Stimulated activated CD4-positive, alpha-beta T cell treated with anti-CD3 and anti-CD28 coated beads, TNF-alpha, amount 100 ng/mL, for 4 hours (primary cell): ENCODE data around the gene COPS4.
"Not testable (repeated sequence)": the region's sequence is repeated elsewhere in the genome, so short reads cannot be mapped to it uniquely, and the experiment has no call there.

ENCODE experiments used
- DNase-seq, 3 experiments: peaks; one replicate each; pipeline ENCODE4 v3.0.0-alpha.2; 2020; ENCODE audit warnings: low read depth in 3 of 3

Gene COPS4

GRCh38 chr4:83083925-83084475, 49.0 kb downstream of the COPS4 start:
- peak in 1 of 3 experiments; percentile 22 for DNase-seq

GRCh38 chr4:83084956-83085355, 50.0 kb downstream of the COPS4 start:
- DNase-seq, result not testable (repeated sequence)

- no peak for DNase-seq
Measured at GRCh38 chr4:83089410-83090157, 54.6 kb downstream of the COPS4 start.

DNA sequence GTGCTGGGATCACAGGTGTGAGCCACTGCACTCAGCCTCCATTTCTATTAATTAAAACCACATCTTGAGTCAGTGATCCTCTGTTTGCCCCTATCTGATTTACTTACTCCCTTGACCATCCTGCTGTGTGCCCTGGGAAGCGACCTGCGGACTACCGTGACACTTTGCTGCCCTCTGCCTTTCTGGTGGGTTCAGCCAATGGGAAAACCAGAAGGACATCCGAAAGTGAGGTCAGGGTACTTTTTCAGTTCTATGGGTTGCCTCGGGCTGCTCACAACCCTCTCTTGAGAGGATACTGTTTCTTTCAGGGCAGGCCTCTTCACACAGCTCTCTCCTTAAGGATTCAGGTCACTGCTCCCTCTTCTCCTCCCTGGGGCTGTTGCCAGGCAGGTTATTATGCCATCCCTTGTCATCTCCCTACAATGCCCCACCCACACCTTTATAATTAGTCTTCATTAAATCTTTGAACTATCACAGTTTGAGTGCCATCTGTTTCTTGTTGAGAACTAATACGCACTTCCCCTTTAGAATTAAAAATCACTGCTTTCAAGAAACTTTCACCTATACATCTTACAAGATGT, 58.2 kb downstream of the COPS4 start:
- DNase-seq, result no peak

DNA sequence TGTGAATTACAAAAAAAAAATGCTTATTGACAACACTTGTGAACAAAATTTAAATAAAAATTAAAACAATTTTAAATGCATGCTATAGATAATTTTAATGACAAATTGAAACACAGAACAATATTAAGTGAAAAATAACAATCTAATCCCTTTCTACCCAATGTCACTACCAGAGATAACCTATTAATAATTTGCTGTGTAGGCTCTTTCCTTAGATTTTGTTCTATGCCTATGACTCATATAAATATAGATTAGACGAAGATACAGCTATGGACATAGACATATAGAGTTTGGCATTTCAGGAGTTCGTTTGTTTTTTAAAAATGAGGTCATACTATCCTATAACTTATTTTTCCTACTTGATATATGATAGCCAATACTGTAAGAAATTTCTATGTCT, 61.4 kb downstream of the COPS4 start:
- no peak for DNase-seq

DNA sequence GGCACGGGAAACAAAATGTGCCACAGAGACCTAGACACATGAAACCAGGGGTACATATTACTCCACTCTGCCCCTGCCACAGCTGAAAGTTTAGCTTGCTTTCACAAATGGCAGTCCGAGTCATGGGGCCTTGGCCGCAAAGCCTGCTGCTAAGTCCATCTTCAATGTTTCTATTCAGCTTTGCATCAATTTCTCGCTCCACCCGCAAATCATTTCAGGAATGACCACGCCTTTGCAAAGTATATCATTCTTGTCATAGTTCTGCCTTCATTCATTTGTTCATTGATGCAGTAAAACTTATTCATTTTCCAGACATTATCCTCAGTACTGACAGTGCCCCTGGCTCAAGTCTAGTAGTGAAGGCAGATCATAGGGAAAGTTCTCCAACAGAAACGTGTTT, 70.0 kb downstream of the COPS4 start:
- no peak for DNase-seq

DNA sequence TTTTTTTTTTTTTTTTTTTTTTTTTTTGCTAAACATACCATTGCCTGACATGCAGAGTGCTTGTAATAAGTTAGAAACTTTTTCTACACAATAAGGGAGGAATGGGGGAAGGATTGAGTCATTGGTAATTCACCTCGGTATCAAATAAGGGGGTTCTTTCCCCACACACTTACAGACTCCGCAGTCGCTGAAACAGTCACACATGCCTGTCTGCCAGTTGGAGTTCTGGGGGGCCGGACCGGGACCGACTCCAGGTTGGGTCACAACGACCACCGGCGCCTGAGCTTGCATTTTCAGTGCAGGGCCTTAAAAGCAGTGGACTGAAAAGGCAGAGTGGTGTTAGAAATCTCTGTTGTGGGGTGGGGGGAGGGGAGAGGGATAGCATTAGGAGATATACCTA, 72.6 kb downstream of the COPS4 start:
- DNase-seq, result no peak

- no peak for DNase-seq
Measured at GRCh38 chr4:83108101-83108861, 73.3 kb downstream of the COPS4 start.

GRCh38 chr4:83109480-83110222, 74.7 kb downstream of the COPS4 start:
- peak in 1 of 3 experiments; percentile 42 for DNase-seq

DNA sequence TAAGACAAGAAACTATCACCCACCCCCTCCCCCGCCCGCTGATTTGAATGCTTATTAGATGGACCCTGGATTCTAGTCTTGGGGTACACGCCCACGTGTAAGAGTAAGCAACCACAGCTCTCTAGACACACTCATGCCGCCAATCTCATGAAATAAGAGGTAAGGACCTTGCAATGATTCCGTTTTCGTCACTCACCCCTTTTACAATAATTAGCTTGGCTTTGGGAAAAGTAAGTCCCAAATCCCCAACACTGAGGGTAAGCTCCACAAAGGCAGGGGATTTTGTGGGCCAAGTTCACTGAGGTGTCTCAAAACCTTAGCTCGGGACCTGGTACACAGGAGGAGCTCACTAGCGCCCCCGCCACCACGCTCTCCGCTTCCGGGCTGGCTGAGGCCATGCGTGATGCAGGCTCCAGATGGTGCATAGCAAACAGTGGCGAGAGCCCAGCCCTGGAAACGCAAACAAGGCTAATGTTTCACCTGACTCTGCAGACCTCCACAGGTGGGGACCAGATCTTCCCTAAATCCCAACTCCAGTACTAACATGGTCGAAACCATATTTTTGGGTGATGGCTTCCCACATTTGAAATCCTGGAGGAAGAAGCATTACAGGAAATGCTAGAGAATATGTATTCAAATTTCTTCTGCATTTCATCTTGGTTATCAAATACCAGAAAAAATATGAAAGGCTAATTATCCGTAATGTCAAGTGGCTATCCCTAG, 75.4 kb downstream of the COPS4 start:
- peak; percentile 79 to 80 (median 80) for DNase-seq

GRCh38 chr4:83110970-83111750, 76.2 kb downstream of the COPS4 start:
- DNase-seq, result no peak

DNA sequence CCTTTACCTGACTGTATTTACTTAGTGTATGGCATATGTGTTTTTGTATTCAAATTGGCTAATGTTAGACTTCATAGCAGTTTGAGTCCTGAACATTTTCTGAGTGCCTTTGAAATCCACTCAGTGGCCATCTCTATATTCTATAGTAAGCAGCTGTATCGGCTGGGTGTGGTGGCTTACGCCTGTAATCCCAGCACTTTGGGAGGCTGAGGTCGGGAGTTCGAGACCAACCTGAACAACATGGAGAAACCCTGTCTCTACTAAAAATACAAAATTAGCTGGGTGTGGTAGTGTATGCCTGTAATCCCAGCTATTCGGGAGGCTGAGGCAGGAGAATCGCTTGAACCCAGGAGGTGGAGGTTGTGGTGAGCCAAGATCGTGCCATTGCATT, 76.8 kb downstream of the COPS4 start:
- not testable (repeated sequence) for DNase-seq

DNA sequence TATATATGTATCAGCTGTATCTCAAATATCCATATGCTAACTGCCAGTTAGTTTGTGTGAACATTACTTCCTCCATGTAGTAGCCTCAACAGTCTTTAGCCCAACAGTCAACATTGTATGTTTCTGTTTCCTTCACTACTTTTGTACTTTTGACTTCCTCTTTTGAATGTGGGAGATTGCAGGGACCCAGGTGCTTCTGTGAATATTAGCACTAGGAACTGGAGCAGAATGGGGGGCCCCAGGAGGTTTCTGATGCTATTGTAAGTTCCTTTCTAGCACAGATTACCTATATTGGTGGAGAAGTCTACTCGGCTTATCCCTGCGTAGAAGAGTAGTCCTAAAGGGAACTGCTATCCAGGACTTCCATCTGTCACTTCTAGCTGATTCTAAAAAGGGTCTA, 77.2 kb downstream of the COPS4 start:
- DNase-seq, result no peak

- DNase-seq, result no peak
Measured at GRCh38 chr4:83112678-83113428, 77.9 kb downstream of the COPS4 start.

DNA sequence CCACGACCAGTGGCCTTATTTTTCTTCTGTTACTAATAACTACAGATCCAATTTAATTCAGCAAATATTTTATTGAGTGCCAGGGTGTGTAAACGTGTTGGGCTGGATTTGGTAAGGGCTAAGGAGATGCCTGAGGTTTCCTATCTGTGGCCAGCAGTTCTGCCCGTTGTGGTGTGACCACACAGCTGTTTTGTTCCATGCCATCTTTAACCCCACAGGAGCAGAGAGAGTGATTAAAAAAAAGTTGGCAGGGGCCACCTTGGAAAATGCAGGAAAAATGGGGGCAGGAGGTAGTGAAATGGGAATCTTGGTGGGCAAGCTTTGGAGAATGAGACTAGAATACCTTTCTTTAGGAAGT, 78.4 kb downstream of the COPS4 start:
- DNase-seq, result no peak

DNA sequence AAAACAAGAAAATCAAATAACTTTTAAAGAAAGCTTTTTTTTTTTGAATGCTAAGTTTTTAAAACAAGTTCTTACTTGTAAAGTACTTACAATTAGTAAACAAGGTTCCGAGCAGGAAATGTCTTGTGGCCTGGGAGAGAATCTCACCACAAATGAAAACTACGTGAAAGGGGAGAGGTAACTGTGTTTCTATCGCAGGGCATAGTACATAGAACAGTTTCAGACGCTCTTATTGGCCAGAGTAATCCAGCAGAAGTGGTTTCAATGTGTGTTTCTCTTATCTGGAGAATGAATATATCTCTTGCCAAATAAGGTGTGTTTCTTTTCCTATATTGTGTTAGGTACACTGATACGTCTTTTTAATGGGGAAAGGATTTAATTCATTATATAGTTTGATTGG, 79.6 kb downstream of the COPS4 start, which contains the start of gene PLAC8:
Gene PLAC8 (minus strand): TSS at position 154 of the 400 bp plus-strand sequence. CDS start 6,808 bp downstream, outside the sequence.
- no peak for DNase-seq

DNA sequence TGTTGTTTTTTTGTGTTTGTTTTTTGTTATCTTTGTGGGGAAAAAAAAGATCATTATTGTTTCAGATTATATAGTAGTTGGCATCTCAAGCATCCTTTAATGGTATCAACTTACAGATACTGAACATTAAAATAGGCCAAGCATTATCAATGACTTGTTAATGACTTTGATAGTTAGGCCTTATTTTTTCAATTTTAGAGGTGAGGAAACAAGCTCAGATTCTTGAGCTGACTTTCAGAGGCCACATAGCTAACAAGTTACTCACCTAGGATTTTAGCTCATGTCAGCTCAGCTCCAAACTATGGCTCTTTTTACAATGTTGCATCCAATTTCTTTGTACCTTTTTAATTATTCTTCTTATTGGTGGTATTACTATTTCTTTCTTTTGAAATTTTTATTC, 80.0 kb downstream of the COPS4 start:
- no peak for DNase-seq

DNA sequence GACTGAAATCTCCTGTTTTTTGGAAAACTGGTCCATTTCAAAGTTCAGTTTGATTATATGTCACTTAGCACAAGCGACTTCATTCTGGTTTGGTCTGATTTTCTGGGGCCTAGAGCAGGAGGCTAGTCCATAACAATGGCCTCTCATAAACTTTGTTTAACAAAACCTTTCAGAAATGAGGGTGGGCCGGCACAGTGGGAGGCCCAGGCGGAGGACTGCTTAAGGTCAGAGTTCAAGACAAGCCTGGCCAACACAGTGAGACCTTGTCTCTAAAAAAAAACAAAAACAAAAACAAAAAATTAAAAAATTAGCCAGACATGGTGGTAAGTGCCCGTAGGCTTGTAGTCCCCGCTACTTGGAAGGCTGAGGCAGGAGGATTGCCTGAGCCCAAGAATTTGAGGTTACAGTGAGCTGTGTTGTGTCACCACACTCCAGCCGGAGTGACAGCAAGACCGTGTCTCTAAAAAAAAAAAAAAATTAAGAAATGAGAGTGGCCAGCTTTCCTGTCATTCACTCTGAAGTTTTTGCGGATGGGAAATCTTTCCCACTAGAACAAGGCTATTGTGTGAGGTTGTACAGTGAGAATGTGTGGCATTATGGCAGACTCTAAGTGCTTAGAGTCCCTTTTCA, 80.8 kb downstream of the COPS4 start:
- no peak for DNase-seq

GRCh38 chr4:83118869-83119268, 83.9 kb downstream of the COPS4 start:
- DNase-seq, result no peak
